Activated CD8-positive, alpha-beta memory T cell treated with anti-CD3 and anti-CD28 coated beads for 48 hours (primary cell): Measurements from ENCODE around the gene TWIST1.

Source experiments
- DNase-seq, 3 experiments: peaks; one replicate each; pipeline ENCODE4 v3.0.0-alpha.2; 2020; ENCODE audit warnings: low read depth in 2 of 3, low spot score in 2 of 3

The TWIST1 gene

DNA sequence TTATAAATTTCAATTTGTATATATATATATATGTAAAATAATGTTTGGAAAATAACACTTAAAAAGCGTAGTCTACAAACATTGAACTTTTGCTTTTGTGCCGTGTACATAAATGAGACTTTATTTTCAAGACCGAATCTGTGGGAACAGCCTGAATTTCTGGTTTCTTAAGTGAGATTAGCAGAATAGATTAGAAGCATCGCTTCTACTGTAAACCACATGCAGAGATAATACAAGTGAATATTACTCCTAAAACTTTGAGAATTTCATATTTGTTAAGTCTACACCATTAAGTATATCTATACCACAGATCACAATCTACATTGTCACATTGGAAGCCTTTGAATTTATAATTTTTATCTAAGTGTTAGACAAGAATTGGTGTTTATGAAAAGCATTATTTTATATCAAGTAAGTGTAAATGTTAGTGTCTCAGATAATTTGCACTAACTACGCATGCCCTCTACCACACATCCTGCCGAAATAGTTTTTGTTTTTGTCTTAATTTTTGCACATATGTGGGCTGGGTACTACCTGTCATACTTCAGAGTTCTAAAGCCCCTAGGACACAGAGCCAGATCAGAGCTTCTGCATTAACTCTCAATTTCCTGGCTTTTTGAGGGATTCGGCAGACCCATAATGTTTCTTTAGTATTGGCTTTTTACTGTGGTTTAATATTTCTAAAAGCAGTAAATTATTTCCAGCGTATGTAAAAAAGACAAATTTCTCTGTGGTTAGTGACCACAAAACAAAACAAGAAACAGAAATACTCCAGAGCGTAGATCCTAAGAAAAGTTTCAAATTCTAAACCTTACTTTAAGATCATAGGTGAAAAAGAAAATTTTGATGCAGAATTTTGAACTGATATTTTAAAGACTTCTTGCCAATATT is 20.0 kb downstream of the TWIST1 start:
- DNase-seq: no peak

- no peak for DNase-seq
Observed at GRCh38 chr7:19095353-19095860, 22.0 kb downstream of the TWIST1 start.

DNA sequence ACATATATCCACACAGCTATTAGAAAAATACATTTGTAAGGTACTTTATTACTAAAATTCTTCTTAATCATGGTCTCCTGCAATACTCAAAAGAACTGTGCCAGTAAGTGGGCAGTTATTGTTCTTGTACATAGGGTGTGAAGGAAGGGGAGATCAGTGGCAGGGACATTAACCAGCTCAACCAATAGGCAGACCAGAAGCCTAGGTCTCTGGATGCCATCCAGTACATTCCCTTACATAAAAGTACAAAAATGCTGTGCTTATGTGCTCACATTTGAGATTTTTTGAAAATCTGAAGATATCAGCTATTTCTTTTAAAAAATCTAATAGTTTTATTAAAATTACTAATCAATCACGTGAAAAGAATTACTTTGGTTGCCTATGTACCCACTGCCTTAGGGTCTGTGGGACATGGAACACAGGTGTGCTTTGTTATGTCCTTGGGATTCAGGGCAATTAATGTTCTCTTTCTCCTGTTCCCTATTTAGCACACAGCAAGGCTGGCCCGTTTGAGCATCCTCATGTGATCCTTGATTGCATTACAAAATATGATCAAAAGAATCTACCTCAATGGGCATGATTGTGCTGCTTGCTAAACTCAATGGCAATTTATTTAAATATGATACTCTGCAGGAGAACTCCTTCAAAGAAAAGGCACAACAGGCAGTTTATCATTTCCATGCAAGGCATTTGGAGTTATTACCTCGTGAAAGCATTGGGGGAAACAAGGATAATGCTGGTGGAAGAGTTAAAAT is 22.7 kb downstream of the TWIST1 start:
- DNase-seq: no peak

DNA sequence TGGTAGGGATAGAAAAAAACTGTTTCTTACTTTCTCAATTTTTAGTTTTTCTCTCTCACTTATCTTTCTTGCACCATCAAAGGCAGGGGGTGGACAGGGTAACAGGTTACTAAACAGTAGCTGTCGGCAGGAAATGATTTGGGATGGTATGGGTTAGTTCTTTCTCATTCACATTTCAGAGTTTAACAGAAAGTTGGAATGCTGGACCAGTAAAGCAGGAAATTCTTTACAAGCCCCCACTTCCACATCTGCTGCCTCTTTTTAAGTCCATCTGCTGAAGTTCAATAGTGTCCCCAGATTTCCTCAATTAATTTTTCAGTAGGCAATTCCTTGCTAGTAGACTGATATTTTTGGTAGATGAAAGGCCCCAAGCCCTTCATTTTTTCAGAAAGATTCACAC is 23.3 kb downstream of the TWIST1 start:
- no peak for DNase-seq

DNA sequence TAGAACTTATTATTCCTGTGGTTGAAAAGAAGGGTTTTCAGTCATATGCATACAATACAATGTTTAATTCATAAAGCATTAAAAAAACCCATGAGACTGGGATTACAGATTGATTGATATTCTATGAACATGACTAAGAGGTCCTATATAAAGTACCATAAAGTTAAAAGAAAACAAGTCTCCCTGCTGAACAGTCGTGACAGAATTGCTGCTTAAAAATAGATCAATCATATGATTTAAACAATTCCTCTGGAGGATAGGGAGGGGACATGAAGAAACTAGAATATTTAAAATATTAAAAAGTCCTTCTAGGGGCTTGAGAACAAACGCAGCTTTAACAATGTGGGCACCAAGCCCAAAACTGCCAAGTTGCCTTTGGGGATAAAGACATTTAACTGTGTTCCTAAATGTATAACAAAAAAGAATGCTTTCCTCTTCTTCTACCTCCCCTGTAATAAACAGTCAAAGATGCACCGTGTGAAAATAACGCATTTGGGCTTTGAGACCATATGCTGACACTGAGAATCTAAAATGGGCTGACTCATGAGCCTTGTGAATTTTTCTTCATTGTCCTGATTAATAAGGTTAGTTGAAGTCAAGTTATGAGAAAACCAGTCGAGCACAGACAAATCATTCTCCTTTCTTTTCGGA is 25.8 kb downstream of the TWIST1 start:
- no peak for DNase-seq

DNA sequence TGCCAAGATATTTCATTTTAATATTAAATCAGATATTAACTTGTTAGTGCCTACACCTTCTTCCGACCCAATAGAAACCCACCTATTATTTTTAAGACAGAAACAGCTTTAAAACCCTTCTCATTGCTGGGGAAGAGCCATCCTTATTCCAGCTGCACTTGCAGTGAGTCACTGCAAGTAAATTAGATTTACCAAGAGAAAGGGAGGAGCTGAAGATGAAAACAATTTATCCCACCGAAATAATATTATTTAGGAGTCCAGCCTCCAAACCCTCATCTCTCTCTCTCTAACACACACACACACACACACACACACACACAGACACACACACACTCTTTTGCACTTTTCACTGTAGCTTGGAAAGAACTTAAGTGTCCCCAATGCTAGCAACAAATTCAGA is 26.9 kb downstream of the TWIST1 start:
- DNase-seq: no peak

GRCh38 chr7:19089797-19090196 is 27.6 kb downstream of the TWIST1 start:
- no peak for DNase-seq

GRCh38 chr7:19089378-19089777 is 28.1 kb downstream of the TWIST1 start:
- DNase-seq: no peak

- no peak for DNase-seq
Observed at GRCh38 chr7:19080093-19080492, 37.3 kb downstream of the TWIST1 start.

GRCh38 chr7:19079066-19079465 is 38.4 kb downstream of the TWIST1 start:
- no peak for DNase-seq

GRCh38 chr7:19069842-19070241 is 47.6 kb downstream of the TWIST1 start:
- no peak for DNase-seq

DNA sequence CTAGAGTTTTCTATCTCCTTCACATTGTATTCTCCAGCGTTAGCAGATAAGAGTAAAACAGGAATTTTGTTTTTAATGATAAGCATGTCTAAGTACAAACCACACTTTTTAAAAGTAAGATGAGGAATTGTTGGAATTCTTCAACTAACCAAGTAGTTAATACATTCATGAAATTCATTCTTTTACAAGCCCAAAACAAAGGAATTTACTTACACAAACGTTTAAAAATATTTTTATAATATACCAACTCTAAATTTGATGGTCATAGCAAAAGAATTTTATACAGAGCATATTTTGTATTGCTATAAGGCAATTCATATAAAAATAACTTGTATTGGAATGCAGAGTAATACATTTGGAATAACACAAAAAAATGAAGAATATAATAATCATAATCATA is 51.3 kb downstream of the TWIST1 start:
- DNase-seq: no peak
